Kidney epithelial cell (primary cell): Measurements from ENCODE around the gene KRTAP10-2. TPM values are rescaled to one million over a fixed set of nuclear protein-coding genes. Genes with fewer than 3 reads are reported as not detected.
"Not testable (repeated sequence)": the region's sequence is repeated elsewhere in the genome, so short reads cannot be mapped to it uniquely, and the experiment has no call there.

Experiments used
- DNase-seq: peaks from one replicate; pipeline ENCODE4 v3.0.0-alpha.2; 2010; ENCODE audit warnings: low read depth
- H3K27me3 ChIP-seq: 2 replicates; pipeline ENCODE4 v1.6.0; 2011; ENCODE audit warnings: low read length; ENCODE audit not compliant: control insufficient read depth, insufficient read depth
- H3K36me3 ChIP-seq: 2 replicates; pipeline ENCODE4 v1.5.1; 2011; ENCODE audit warnings: low read length; ENCODE audit not compliant: control insufficient read depth, insufficient read depth
- H3K4me3 ChIP-seq: 2 replicates; pipeline ENCODE4 v1.5.1; 2011; ENCODE audit warnings: low read depth, mild to moderate bottlenecking, control low read depth, low read length
- total RNA-seq: library from RNA; depleted of rRNA; stranded (reverse); fragments of >200 nt; gene quantifications from 2 replicates; pipeline ENCODE4 v1.2.3, GENCODE V29; 2015
- TF ChIP-seq, protein P1 (sequence below): IDR thresholded peaks from 2 replicates; pipeline ENCODE4 v1.5.1; 2011; ENCODE audit warnings: mild to moderate bottlenecking, moderate library complexity, low read length, control low read depth, inconsistent platforms; ENCODE audit not compliant: insufficient read depth, poor library complexity, severe bottlenecking

Gene KRTAP10-2
- total RNA-seq, 1 donor from 2014 or later, result not detected

DNA sequence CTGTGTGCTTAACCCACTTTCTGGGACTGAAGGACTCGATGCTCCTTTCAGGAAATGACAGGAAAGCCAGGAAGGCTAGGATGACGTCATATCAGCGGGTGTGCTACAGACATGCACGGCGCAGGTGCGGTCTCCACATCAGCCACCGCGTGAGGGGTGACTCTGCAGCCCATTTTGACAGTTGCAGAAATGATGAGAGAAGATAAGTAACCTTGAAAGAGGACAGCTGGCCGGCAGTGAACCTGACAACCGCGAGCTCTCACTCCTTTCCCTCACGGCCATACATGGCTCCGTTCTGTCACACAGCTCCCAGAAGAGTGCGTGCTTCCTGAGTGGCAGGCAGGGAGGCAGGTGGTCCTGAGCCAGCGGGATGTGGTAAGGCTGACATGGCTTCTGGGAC lies 30.8 kb upstream of the KRTAP10-2 start:
- H3K36me3 ChIP-seq, result no peaks in the 10 kb centered on the region
- no peak overlapping the region for H3K4me3 ChIP-seq
- TF ChIP-seq, protein P1, sequence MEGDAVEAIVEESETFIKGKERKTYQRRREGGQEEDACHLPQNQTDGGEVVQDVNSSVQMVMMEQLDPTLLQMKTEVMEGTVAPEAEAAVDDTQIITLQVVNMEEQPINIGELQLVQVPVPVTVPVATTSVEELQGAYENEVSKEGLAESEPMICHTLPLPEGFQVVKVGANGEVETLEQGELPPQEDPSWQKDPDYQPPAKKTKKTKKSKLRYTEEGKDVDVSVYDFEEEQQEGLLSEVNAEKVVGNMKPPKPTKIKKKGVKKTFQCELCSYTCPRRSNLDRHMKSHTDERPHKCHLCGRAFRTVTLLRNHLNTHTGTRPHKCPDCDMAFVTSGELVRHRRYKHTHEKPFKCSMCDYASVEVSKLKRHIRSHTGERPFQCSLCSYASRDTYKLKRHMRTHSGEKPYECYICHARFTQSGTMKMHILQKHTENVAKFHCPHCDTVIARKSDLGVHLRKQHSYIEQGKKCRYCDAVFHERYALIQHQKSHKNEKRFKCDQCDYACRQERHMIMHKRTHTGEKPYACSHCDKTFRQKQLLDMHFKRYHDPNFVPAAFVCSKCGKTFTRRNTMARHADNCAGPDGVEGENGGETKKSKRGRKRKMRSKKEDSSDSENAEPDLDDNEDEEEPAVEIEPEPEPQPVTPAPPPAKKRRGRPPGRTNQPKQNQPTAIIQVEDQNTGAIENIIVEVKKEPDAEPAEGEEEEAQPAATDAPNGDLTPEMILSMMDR, result no peak
- H3K27me3 ChIP-seq, result no peaks in the 10 kb centered on the region
- no peak for DNase-seq

DNA sequence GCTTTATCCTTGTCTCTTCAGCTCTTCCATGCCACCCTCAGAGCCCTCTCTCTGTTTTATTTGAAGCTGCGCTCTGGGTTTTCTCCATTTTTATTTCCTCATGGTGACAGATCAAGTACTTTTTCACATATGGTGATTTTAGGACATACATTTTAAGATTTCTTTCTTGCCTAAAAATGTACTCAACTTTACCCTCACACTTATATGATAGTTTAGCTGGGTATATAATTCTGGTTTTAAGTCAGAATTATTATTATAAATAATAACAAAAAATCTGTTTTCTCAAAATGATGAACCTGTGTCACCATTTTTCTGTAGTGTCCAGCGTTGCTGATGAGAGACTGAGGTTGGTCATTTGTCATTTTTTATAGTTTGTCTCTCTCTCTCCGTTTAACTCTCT lies 29.9 kb upstream of the KRTAP10-2 start:
- no peak for DNase-seq
- H3K27me3 ChIP-seq, result no peaks in the 10 kb centered on the region
- H3K36me3 ChIP-seq, result no peaks in the 10 kb centered on the region
- H3K4me3 ChIP-seq, result no peak overlapping the region
- TF ChIP-seq, protein P1, result no peak

DNA sequence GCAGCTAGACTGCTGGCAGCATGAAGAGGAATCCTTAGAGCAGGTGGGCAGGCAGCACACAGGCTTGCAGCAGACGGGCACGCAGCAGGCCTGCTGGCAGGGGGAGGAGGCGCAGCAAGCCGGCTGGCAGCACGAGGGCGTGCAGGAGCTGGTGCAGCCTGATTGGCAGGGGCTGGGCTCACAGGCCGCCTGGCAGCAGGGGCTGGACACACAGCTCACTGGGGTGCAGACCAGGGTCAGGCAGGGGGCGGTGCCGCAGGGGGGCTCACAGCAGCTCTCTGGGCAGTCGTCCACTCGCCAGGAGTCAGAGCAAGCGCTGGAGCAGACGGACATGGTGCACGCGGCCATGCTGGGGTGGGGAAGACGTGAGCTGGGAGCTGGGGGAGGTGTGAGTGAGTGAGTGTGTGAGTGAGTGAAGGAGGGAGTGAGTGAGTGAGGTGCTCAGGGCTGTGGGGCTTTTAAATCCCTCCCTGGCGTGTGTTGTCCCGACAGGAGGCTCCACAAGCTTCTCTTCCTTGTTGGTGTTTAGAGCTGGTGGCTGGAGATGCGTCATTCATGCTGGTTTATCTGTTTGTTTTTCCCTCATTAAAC lies 29.0 kb upstream of the KRTAP10-2 start, which contains the start of gene KRTAP10-5:
Gene KRTAP10-5 (minus strand): TSS at position 374 of the 591 bp plus-strand sequence. CDS start 26 bp downstream, at position 348.
- H3K4me3 ChIP-seq, DNase-seq, H3K27me3 ChIP-seq, H3K36me3 ChIP-seq: not testable (repeated sequence)

DNA sequence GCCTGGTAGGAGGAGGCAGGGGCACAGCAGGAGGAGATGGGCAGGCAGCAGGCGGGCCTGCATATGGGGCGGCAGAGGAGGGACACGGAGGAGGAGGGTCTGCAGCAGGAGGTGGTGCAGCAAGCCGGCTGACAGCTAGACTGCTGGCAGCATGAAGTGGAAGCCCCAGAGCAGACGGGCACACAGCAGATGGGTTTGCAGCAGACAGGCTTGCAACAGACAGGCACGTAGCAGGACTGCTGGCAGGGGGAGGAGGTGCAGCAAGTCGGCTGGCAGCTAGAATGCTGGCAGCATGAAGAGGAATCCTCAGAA lies 28.5 kb upstream of the KRTAP10-2 start:
- H3K27me3 ChIP-seq, result no peaks in the 10 kb centered on the region
- no peaks in the 10 kb centered on the region for H3K36me3 ChIP-seq
- H3K4me3 ChIP-seq, result no peak overlapping the region
- no peak for DNase-seq
- TF ChIP-seq, protein P1, result no peak

DNA sequence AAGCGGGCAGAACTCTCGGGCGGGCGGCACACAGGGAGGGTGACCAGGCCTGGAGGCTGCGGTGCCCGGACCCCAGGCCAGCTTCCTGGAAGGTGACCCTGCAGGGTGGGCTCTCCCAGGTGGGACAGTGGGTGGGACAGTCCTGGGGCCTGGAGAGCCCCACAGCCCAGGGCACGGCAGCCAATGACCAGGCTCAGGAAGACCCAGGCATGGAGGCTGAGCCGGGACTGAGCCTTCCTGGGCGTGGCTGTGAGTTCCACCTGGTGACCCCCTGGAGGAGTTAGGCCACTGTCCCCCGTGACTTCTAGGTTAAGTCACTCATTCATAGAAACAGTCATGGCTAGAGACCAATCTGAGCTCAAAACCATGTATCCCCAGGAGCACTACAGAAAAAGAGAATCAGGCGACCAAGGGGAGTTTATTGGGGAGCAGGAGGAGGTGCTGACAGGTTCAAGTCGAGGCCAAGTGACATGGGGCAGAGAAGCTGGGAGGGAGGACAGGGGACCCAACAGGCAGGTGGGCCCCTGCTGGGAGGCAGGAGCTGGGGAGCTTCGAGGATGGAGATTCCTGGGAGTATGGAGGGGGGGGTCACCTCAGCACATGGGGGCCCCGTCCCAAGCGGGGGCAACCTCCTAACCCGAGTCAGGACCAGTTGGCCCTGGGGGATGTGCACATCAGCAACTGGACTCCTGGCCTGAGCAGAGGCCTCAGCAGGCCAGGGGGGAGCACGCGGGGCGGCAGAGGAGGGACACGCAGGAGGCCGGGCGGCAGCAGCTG lies 27.9 kb upstream of the KRTAP10-2 start:
- Histone ChIP-seq H3K4me3 (no peak overlapping the region), H3K36me3 (no peaks in the 10 kb centered on the region), H3K27me3 (no peaks in the 10 kb centered on the region)
- DNase-seq, result no peak
- TF ChIP-seq, protein P1, result no peak

DNA sequence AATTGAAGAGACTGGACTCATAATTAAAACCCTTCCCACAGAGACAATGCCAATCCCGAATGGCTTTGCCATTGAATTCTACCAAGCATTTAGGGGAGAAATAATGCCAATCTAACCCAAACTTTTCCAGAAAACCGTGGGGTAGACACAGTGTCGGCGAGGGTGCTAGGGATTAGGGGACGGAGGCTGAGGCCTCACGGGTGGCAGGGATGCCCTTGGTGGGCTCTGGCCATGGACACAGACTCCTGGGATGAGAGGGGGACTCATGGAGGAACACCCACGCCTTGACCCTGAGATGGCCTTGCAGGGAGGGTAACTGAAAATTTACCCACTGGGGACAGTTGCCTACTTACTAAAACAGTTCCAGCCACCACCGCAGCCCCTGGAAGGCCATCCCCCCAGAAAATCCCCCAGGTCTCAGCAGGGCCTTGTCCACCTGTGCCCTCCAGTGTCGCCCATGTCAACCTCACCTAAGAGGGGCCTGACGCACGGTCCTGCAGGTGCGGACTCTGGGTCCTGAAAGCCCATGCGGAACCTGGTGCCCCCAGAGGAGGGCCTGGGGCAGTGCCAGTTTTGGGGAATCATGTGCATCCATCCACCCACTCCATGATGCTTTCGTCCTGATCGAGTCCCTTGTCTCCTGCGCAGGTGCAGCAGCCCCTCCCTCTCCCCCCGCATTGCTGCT lies 27.2 kb upstream of the KRTAP10-2 start:
- Histone ChIP-seq H3K4me3 (no peak overlapping the region), H3K36me3 (no peaks in the 10 kb centered on the region), H3K27me3 (no peaks in the 10 kb centered on the region)
- no peak for DNase-seq
- TF ChIP-seq, protein P1, result no peak
